Breast epithelium (tissue), 3 donors: Measurements from ENCODE around the gene OR10G8.

Experiments
- POLR2A ChIP-seq: fragments of 450-650 bp; IDR thresholded peaks from one replicate; pipeline ENCODE4 v1.6.1; 2016; ENCODE audit warnings: antibody characterized with exemption, mild to moderate bottlenecking, moderate library complexity
- TF ChIP-seq, protein P1 (sequence below), 3 donors: fragments of 450-650 bp; IDR thresholded peaks; one replicate each; pipeline ENCODE4 v1.5.1; 2016 to 2017; ENCODE audit warnings: antibody characterized with exemption in 3 of 3, mild to moderate bottlenecking in 3 of 3, moderate library complexity in 3 of 3

DNA sequence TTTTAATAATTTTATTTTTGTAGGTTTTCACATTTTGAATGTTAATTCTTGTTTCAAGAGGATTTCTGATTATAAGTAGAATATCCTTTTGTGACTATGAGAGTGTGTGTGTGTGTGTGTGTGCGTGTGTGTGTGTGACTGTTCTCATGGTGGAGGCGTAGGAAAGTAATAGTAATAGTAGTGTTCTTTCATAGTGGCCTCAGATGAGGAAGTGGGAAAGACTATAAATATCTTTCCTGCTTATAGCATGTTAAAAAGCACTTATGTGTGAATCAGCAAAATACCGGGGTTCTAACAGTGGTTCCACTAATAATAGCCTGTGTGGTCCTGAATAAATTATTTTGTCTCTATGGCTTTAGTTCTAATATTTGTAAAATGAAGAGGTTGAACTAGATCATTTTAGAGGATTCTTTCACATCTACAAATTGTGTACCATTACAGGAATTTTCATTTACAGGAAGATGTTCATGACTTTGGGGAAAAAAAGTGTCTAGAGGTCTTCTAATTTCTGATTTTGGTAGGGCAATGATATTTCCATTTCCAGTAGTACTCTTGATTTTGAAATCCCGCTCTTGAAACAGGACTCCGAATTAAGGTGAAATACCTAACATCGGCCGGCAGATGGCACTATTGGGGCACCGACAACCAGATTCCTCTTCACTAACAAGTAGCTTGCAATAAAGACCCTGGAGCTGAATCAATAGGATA, 44.5 kb downstream of the OR10G8 start:
- TF ChIP-seq, protein P1, sequence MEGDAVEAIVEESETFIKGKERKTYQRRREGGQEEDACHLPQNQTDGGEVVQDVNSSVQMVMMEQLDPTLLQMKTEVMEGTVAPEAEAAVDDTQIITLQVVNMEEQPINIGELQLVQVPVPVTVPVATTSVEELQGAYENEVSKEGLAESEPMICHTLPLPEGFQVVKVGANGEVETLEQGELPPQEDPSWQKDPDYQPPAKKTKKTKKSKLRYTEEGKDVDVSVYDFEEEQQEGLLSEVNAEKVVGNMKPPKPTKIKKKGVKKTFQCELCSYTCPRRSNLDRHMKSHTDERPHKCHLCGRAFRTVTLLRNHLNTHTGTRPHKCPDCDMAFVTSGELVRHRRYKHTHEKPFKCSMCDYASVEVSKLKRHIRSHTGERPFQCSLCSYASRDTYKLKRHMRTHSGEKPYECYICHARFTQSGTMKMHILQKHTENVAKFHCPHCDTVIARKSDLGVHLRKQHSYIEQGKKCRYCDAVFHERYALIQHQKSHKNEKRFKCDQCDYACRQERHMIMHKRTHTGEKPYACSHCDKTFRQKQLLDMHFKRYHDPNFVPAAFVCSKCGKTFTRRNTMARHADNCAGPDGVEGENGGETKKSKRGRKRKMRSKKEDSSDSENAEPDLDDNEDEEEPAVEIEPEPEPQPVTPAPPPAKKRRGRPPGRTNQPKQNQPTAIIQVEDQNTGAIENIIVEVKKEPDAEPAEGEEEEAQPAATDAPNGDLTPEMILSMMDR (IDR thresholded peaks at IDR 0.05), result peak in 2 of 3 donors; percentile 57 to 65
- no peak for TF ChIP-seq POLR2A
